PC-9 (cell line): ENCODE data around the gene MAP3K5.
"Not testable (repeated sequence)": the region's sequence is repeated elsewhere in the genome, so short reads cannot be mapped to it uniquely, and the experiment has no call there.

Source experiments
- EZH2 ChIP-seq: fragments of 200-600 bp; sonication (generic); IDR thresholded peaks from 2 replicates; pipeline ENCODE4 v1.8.0; 2017; ENCODE audit warnings: antibody characterized with exemption, low read depth
- TF ChIP-seq, protein P1 (sequence below): fragments of 200-600 bp; sonication (generic); conservative IDR thresholded peaks from 2 replicates; pipeline ENCODE4 v1.6.1; 2017; ENCODE audit warnings: mixed run types, antibody characterized with exemption, mild to moderate bottlenecking, moderate library complexity

DNA sequence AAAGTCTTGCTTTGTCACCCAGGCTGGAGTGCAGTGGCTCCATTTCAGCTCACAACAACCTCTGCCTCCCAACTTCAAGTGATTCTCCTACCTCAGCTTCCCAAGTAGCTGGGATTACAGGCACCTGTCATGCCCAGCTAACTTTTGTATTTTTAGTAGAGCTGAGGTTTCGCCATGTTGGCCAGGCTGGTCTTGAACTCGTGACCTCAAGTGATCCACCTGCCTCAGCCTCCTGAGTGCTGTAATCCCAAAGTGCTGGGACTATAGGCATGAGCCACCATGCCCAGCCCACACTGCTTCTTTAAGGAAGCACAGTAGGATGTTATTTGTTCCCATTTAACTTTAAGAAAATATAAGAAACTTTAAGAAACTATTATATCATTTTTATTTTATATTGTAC lies 206.8 kb downstream of the MAP3K5 start:
- TF ChIP-seq, protein P1, sequence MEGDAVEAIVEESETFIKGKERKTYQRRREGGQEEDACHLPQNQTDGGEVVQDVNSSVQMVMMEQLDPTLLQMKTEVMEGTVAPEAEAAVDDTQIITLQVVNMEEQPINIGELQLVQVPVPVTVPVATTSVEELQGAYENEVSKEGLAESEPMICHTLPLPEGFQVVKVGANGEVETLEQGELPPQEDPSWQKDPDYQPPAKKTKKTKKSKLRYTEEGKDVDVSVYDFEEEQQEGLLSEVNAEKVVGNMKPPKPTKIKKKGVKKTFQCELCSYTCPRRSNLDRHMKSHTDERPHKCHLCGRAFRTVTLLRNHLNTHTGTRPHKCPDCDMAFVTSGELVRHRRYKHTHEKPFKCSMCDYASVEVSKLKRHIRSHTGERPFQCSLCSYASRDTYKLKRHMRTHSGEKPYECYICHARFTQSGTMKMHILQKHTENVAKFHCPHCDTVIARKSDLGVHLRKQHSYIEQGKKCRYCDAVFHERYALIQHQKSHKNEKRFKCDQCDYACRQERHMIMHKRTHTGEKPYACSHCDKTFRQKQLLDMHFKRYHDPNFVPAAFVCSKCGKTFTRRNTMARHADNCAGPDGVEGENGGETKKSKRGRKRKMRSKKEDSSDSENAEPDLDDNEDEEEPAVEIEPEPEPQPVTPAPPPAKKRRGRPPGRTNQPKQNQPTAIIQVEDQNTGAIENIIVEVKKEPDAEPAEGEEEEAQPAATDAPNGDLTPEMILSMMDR, result not testable (repeated sequence)
- TF ChIP-seq EZH2, result not testable (repeated sequence)
